GM10248 (cell line): ENCODE data around the gene BEST1.

Experiments
- CTCF ChIA-PET: fragments of 300-600 bp; sonication (Branson Sonifier 250); formaldehyde crosslinking; extraction: SDS; loops from one replicate; lab custom pipeline; 2021; ENCODE audit warnings: antibody characterized with exemption; lab: Yijun Ruan, JAX
- POLR2A ChIA-PET: fragments of 350-650 bp; sonication (Branson Sonifier 250); formaldehyde crosslinking; extraction: SDS; loops from one replicate; lab custom pipeline; 2020; ENCODE audit warnings: antibody characterized with exemption; lab: Yijun Ruan, JAX
- DNase-seq: peaks from one replicate; pipeline ENCODE4 v3.0.0; 2012; ENCODE audit errors: extremely low spot score
- TF ChIP-seq, protein P1 (sequence below): IDR thresholded peaks from 2 replicates; pipeline ENCODE4 v1.5.1; 2012; ENCODE audit warnings: mild to moderate bottlenecking, low read depth; ENCODE audit errors: extremely low read depth, missing control alignments, control extremely low read depth

Gene BEST1

GRCh38 chr11:61974766-61975631, 24.8 kb downstream of the BEST1 start:
- TF ChIP-seq, protein P1, sequence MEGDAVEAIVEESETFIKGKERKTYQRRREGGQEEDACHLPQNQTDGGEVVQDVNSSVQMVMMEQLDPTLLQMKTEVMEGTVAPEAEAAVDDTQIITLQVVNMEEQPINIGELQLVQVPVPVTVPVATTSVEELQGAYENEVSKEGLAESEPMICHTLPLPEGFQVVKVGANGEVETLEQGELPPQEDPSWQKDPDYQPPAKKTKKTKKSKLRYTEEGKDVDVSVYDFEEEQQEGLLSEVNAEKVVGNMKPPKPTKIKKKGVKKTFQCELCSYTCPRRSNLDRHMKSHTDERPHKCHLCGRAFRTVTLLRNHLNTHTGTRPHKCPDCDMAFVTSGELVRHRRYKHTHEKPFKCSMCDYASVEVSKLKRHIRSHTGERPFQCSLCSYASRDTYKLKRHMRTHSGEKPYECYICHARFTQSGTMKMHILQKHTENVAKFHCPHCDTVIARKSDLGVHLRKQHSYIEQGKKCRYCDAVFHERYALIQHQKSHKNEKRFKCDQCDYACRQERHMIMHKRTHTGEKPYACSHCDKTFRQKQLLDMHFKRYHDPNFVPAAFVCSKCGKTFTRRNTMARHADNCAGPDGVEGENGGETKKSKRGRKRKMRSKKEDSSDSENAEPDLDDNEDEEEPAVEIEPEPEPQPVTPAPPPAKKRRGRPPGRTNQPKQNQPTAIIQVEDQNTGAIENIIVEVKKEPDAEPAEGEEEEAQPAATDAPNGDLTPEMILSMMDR, result no peak
- no peak for DNase-seq
- ChIA-PET POLR2A (no interaction called here), CTCF (interaction anchor here (0.8 to 1.6 kb wide), 5 partner anchors 13 to 160 kb away, joined by 3 to 4 read pairs (median 3); no protein-coding TSS in a partner anchor)

GRCh38 chr11:61975638-61976419, 25.7 kb downstream of the BEST1 start:
- ChIA-PET CTCF (interaction anchor here (1.4 to 1.6 kb wide), 2 partner anchors 106 to 159 kb away, joined by 3 to 4 read pairs; no protein-coding TSS in a partner anchor), POLR2A (no interaction called here)
- no peak for DNase-seq
- TF ChIP-seq, protein P1, result no peak

- TF ChIP-seq, protein P1, result no peak
- POLR2A ChIA-PET, result no interaction called here
- no peak for DNase-seq
- CTCF ChIA-PET, result interaction anchor here (1.0 to 1.5 kb wide), 2 partner anchors 29 to 105 kb away, joined by 3 to 7 read pairs; no protein-coding TSS in a partner anchor
Observed at GRCh38 chr11:61976420-61976800, 26.3 kb downstream of the BEST1 start.

DNA sequence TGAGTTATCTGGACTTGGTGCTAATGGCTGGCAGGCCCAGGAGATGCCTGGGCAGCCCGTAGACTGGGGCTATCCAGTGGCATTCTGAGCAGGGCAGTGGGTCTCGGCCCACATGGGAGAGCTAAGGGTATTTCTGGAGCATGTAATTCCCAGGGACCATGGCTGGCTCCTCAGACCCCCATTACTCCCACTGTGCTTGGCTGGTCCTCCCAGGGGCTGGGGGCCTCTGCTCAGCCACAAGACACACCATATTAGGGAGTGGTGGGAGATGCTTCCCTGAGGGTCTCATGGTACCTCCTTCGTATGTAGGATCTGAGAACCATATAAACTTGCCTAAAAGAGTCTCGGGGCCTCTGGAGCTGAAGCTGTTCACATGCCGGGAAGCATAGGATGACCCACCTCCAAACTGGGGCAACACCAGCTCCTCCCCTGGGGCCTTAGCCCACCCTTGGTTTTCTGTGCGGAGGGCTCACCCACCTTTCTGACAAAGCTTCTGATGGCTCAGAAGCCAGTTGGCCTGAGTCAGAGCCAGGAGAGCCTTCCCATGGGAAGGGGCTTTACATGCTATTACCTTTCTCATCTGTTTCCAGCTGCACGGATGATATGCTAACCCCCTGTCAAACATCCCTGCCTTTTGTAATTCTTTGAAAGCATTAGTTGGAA, 26.8 kb downstream of the BEST1 start:
- ChIA-PET POLR2A (interaction anchor here (0.8 kb wide), 1 partner anchor 9 kb away, joined by 3 read pairs; no protein-coding TSS in a partner anchor), CTCF (interaction anchor here (1.0 to 1.5 kb wide), 2 partner anchors 29 to 105 kb away, joined by 3 to 7 read pairs; no protein-coding TSS in a partner anchor)
- TF ChIP-seq, protein P1, result no peak
- DNase-seq, result no peak

GRCh38 chr11:61978703-61979661, 28.8 kb downstream of the BEST1 start:
- CTCF ChIA-PET, result interaction anchor here (0.8 to 4.1 kb wide), 7 partner anchors 8 to 103 kb away, joined by 3 to 15 read pairs (median 4); no protein-coding TSS in a partner anchor
- TF ChIP-seq, protein P1, result no peak
- DNase-seq, result no peak
- POLR2A ChIA-PET, result interaction anchor here (1.3 kb wide), 1 partner anchor 13 kb away, joined by 4 read pairs; no protein-coding TSS in a partner anchor
